HepG2 (cell line): ENCODE measurements around the gene TH. TPM values are rescaled to one million over a fixed set of nuclear protein-coding genes. Genes with fewer than 3 reads are reported as not detected.

Source experiments
- EHMT2 ChIP-seq: fragments of 200-600 bp; sonication (generic); IDR thresholded peaks from 2 replicates; pipeline ENCODE4 v1.7.0; 2017; ENCODE audit warnings: antibody characterized with exemption, low read depth, low read length, borderline replicate concordance
- ERF ChIP-seq: IDR thresholded peaks from 2 replicates; pipeline ENCODE4 v1.6.1; 2018; ENCODE audit warnings: missing biosample characterization, missing genetic modification reagents
- ETV5 ChIP-seq: IDR thresholded peaks from 2 replicates; pipeline ENCODE4 v1.6.1; 2018; ENCODE audit warnings: missing biosample characterization, missing genetic modification reagents, inconsistent platforms, borderline replicate concordance
- HBP1 ChIP-seq: IDR thresholded peaks from 2 replicates; pipeline ENCODE4 v1.6.1; 2016; ENCODE audit warnings: low read depth, control low read depth
- HMGXB4 ChIP-seq, 2 experiments: sonication (generic) in 1 of 2; formaldehyde crosslinking in 1 of 2; IDR thresholded peaks; 2 replicates each; pipeline versions ENCODE4 v1.4.0 to v1.6.1; 2018 to 2020; ENCODE audit warnings: missing genetic modification reagents in 2 of 2, borderline replicate concordance in 1 of 2, low read depth in 1 of 2, mild to moderate bottlenecking in 1 of 2, missing biosample characterization in 1 of 2
- MBNL3 ChIP-seq: fragments of 250-450 bp; sonication (Bioruptor Pico); conservative IDR thresholded peaks from 2 replicates; pipeline ENCODE4 v1.8.0; 2022; ENCODE audit warnings: mild to moderate bottlenecking, inconsistent platforms
- MEIS1 ChIP-seq: sonication (generic); formaldehyde crosslinking; IDR thresholded peaks from 2 replicates; pipeline ENCODE4 v1.9.0; 2021; ENCODE audit warnings: mild to moderate bottlenecking, missing genetic modification reagents, moderate library complexity, borderline replicate concordance
- POLR2G ChIP-seq: fragments of 200-400 bp; formaldehyde crosslinking; IDR thresholded peaks from 2 replicates; pipeline ENCODE4 v1.6.1; 2018; ENCODE audit warnings: mild to moderate bottlenecking, low read depth, low read length, moderate library complexity
- PPARG ChIP-seq: conservative IDR thresholded peaks from 2 replicates; pipeline ENCODE4 v1.6.1; 2016; ENCODE audit warnings: missing biosample characterization, missing genetic modification reagents
- RCOR2 ChIP-seq: IDR thresholded peaks from 2 replicates; pipeline ENCODE4 v1.6.1; 2016; ENCODE audit warnings: missing biosample characterization, missing genetic modification reagents
- RFX5 ChIP-seq: IDR thresholded peaks from 2 replicates; pipeline ENCODE4 v1.6.1; 2011; ENCODE audit warnings: low read depth, low read length, improper control_type of control experiment
- SIN3A ChIP-seq: IDR thresholded peaks from 2 replicates; pipeline ENCODE4 v1.6.1; 2011; ENCODE audit warnings: low read depth, mild to moderate bottlenecking, control low read depth, low read length, borderline replicate concordance
- ZNF333 ChIP-seq: sonication (generic); formaldehyde crosslinking; IDR thresholded peaks from 2 replicates; pipeline ENCODE4 v1.4.0; 2020; ENCODE audit warnings: mild to moderate bottlenecking, missing genetic modification reagents, borderline replicate concordance
- ZNF34 ChIP-seq: sonication (generic); formaldehyde crosslinking; IDR thresholded peaks from 2 replicates; pipeline ENCODE4 v1.4.0; 2020; ENCODE audit warnings: mild to moderate bottlenecking, missing genetic modification reagents, borderline replicate concordance
- ZNF484 ChIP-seq: sonication (generic); formaldehyde crosslinking; IDR thresholded peaks from 2 replicates; pipeline ENCODE4 v1.5.1; 2020; ENCODE audit warnings: mild to moderate bottlenecking, low read depth, missing genetic modification reagents, borderline replicate concordance
- ZNF589 ChIP-seq: sonication (generic); formaldehyde crosslinking; conservative IDR thresholded peaks from 2 replicates; pipeline ENCODE4 v1.8.0; 2022; ENCODE audit warnings: mild to moderate bottlenecking, moderate library complexity, missing genetic modification reagents
- ZNF747 ChIP-seq: sonication (generic); formaldehyde crosslinking; IDR thresholded peaks from 2 replicates; pipeline ENCODE4 v1.8.1; 2023; ENCODE audit warnings: missing genetic modification reagents, mild to moderate bottlenecking, borderline replicate concordance
- polyA plus RNA-seq, 8 experiments: library from polyadenylated mRNA; depleted of rRNA in 3 of 8; stranded (reverse) in 7 of 8; unstranded in 1 of 8; fragments of >200 nt; fragmentation: Illumina TruSeq in 4 of 8; extraction: Trizol in 4 of 8; gene quantifications; 2 replicates each; pipeline versions ENCODE4 v1.2.1 to v1.2.3, GENCODE V29; 2011 to 2016; ENCODE audit warnings: low read depth in 4 of 8, missing spikeins in 1 of 8, mixed read lengths in 1 of 8; ENCODE audit not compliant: insufficient read depth in 1 of 8
- total RNA-seq, 5 experiments: library from RNA; depleted of rRNA; stranded (reverse); fragments of >200 nt; fragmentation: Illumina TruSeq; extraction: Trizol; gene quantifications; 2 replicates each; pipeline ENCODE4 v1.2.3, GENCODE V29; 2016; ENCODE audit warnings: low read depth in 1 of 5
- TF ChIP-seq, protein P1 (sequence below): IDR thresholded peaks from 2 replicates; pipeline ENCODE4 v1.6.1; 2016
- TF ChIP-seq, protein P2 (sequence below): IDR thresholded peaks from 2 replicates; pipeline ENCODE4 v1.6.1; 2016
- TF ChIP-seq, protein P3 (sequence below): sonication (generic); formaldehyde crosslinking; IDR thresholded peaks from 2 replicates; pipeline ENCODE4 v1.5.0; 2020; ENCODE audit warnings: mild to moderate bottlenecking, low read depth, missing genetic modification reagents, borderline replicate concordance

The TH gene
- total and polyA plus RNA-seq, 2 of the 13 experiments (the other 11 are each of a cell fraction or from before 2014, with no cell fraction given): 0.36 TPM; not detected in 1

DNA sequence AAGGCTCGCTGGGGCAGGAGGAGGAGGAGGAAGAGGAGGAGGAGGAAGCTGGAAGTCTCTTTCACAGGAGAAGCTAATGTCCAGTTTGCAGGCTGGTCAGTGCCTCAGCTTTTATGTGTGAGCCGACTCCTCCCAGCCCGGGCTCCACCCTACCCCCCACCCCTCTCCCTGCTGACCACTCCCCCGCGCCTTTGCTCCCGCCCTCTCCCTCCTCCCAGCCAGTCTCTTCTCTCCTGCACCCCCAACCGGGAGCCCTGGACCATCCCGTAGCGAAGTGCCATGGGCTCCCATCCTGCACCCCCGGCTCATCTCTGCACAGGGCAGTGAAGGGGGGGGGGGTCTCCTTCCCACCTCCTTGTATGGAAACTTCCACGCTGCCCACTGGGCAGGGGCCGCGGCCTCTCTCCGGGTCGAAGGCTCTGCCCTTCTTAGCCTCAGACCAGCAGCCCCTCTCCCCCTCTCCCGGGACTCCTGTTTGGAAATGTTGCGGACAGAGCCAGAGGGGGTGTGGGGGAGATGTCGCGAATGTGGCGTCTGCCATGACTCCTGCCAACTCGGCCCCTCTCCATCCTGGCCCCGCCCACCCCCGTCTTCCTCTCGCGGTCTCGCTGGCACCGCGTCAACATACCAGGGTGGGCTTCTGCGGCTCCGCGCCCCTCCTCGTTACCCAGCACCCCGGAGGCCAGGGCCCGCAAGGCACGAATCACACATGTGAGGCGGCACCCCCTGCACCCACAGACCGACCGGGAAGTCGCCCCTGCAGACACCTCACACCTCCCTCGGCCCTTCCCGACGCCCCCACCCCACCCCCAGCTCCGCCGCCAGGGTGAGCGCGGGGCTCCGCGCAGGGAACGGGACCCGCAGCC lies 34.2 kb downstream of the TH start (continued):
- TF ChIP-seq, protein P1, sequence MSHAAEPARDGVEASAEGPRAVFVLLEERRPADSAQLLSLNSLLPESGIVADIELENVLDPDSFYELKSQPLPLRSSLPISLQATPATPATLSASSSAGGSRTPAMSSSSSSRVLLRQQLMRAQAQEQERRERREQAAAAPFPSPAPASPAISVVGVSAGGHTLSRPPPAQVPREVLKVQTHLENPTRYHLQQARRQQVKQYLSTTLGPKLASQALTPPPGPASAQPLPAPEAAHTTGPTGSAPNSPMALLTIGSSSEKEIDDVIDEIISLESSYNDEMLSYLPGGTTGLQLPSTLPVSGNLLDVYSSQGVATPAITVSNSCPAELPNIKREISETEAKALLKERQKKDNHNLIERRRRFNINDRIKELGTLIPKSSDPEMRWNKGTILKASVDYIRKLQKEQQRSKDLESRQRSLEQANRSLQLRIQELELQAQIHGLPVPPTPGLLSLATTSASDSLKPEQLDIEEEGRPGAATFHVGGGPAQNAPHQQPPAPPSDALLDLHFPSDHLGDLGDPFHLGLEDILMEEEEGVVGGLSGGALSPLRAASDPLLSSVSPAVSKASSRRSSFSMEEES (CRISPR knock-in tag): no peak
- TF ChIP-seq ZNF589 (CRISPR knock-in tag) (peak; percentile 84; the same call in 1 of the 2 replicates), ZNF333 (CRISPR knock-in tag) (no peak; the same call in 1 of the 2 replicates), POLR2G (peak; percentile 91), ERF (CRISPR knock-in tag) (no peak), EHMT2 (no peak), ZNF484 (CRISPR knock-in tag) (no peak), SIN3A (0 out of 2 replicates have a peak, but pooled peaks have one; percentile 56), HMGXB4 (CRISPR knock-in tag; IDR thresholded peaks at IDR 0.05; ENCODE audit: borderline replicate concordance in 1 of 2, low read depth in 1 of 2) (peak in 1 of 2 experiments; percentile 18; a peak in 1 of 4 replicates), MEIS1 (CRISPR knock-in tag) (no peak), RFX5 (no peak), MBNL3 (CRISPR knock-in tag) (no peak), RCOR2 (CRISPR knock-in tag) (no peak), ZNF34 (CRISPR knock-in tag) (no peak), ETV5 (CRISPR knock-in tag) (no peak), HBP1 (CRISPR knock-in tag) (no peak), PPARG (CRISPR knock-in tag) (no peak), ZNF747 (no peak; the same call in 1 of the 2 replicates)
- TF ChIP-seq, protein P2, sequence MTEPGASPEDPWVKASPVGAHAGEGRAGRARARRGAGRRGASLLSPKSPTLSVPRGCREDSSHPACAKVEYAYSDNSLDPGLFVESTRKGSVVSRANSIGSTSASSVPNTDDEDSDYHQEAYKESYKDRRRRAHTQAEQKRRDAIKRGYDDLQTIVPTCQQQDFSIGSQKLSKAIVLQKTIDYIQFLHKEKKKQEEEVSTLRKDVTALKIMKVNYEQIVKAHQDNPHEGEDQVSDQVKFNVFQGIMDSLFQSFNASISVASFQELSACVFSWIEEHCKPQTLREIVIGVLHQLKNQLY (CRISPR knock-in tag): no peak
- TF ChIP-seq, protein P3, sequence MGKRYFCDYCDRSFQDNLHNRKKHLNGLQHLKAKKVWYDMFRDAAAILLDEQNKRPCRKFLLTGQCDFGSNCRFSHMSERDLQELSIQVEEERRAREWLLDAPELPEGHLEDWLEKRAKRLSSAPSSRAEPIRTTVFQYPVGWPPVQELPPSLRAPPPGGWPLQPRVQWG (CRISPR knock-in tag): no peak
